ENCODE data around the gene MMAB. TPM values are rescaled to one million over a fixed set of nuclear protein-coding genes. Genes with fewer than 3 reads are reported as not detected.

The MMAB gene
- total RNA-seq, 2 experiments from 2014 or later = 35.4 to 40.9 TPM

DNA sequence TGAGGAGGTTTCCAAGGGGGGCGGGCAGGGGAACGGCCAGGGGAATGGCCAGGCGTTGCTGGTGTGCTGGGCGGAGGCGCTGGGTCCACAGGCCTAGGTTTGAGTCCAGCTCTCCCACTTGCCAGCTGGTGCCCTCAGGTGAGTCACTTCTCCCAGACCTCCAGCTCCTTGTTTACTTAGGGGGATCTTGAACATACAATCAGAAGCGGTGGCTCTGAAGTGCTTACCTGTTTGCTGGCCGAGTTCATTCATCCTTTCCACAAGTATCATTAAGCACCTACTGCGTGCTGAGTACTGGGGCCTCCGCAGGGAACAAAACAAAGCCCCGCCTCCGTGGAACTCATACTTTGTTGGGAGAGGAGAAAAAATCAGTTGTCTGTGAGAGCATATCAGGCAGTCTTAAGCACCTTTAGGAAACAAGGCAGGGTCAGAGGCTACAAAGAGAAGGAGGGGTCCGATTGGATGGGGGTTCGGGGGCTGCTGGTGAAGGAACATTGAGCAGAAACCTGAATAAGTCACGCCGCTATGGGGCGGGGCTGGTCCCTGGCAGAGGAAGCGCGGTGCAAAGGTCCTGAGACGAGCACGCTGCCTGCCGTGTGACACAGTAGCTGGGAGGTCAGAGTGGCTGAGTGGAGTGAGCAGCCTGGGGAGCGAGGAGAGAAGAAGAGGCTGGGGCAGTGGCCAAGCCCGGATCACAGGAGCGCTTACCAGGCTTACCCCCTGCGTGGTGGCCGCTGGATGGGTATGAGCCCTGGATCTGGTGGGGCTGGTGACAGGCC lies 15.3 kb upstream of the MMAB start:
- Mint-ChIP-seq H3K4me1 (no peaks in the 10 kb centered on the region), H3K9me3 (ENCODE audit: low read depth) (no peaks in the 10 kb centered on the region), H3K27me3 (no peaks in the 10 kb centered on the region), H3K36me3 (peaks cover 6% of the 10 kb centered on the region), H3K27ac (no peak overlapping the region), H3K4me3 (no peak overlapping the region)
- ATAC-seq (no peak), DNase-seq (no peak)
- CTCF ChIA-PET = interaction anchor here (1.0 kb wide), 1 partner anchor 24 kb away, joined by 4 read pairs; no protein-coding TSS in a partner anchor

DNA sequence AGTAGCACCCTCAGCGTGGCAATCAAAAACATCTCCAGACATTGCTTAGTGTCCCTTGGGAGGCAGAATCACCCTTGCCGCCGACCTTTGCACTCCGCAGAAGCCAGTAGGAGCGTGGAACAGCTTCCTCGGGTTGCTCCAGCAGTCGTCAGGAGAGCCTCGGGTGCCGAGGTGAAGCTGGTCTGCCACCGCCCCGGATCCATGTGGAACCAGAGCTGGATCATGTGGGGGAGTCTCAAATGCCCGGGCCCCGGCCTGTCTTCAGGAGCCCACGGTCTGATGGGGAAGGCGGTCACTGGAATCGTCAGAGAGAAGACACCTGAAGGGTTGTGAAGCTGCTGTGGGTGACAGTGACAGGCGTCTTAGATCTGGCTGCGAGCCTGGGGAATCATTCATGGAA lies 14.6 kb upstream of the MMAB start:
- H3K4me3 Mint-ChIP-seq = no peak overlapping the region
- no peak overlapping the region for H3K27ac Mint-ChIP-seq
- H3K27me3 Mint-ChIP-seq = no peaks in the 10 kb centered on the region
- DNase-seq (no peak), ATAC-seq (no peak)
- H3K4me1 Mint-ChIP-seq = no peaks in the 10 kb centered on the region
- peaks cover 7% of the 10 kb centered on the region for H3K36me3 Mint-ChIP-seq
- H3K9me3 Mint-ChIP-seq (ENCODE audit: low read depth) = no peaks in the 10 kb centered on the region
- CTCF ChIA-PET = interaction anchor here (1.0 kb wide), 1 partner anchor 24 kb away, joined by 4 read pairs; no protein-coding TSS in a partner anchor

DNA sequence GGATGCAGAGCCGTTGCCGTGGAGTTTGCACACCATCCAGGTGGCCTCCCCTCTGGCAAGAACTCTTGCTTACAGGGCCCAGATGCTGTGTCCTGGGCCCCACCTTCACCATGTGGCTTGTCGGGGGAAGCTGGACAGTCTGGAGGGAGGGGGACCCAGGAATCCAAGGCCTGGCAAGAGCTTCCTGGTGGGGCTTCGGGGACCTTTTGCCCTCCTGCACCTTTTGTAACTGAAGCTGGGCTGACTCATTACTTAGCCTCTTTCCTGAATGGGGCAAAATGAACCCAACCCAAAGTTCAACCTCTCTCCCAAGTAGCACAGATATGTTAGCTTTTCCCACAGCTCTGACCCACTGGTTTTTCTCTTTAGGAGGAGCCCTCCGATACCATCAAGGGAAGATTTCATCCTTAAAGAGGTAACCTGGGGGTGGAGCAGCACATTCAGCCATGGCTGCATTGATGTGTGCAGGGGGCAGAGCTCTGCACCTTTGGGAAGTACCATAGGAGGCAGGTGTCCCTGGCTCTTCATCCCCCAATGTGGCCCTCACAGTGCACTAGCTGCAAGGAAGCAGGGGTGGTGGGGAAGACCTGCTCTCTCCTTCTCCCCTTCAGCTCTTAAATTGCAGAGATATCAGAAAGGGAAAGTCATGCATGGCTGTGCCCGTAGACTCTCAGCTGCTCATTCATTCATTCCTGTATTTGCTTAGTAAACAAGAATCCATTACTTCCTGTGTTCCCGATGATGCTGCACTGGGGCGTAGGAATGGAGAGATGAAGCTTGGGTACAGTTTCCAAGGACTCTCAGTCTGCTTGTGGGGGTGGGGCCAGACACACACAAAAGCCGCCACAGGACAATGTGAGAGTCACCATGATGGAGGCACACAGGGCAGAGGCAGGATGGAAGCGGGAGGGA lies 13.3 kb upstream of the MMAB start:
- Mint-ChIP-seq H3K9me3 (ENCODE audit: low read depth) (no peaks in the 10 kb centered on the region), H3K4me3 (no peak overlapping the region)
- no peak for ATAC-seq

DNA sequence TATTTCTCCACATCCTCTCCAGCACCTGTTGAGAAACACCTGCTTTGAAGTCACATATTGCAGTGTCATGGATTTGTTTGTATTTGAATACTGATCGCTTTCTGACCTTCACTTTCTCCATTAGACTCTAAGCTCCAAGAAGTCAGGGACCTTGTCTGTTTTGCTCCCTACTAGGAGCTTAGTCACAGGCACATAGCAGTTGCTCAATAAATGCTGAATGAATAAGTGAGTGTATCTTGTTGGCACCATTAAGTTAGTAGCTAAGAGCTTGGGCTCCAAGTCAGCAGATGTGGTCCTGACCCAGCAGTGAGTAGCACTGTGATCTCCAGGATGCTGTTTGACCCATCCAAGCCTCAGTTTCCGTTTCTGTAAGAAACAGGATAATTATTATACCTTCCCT lies 10.4 kb upstream of the MMAB start:
- Mint-ChIP-seq H3K36me3 (peaks cover 17% of the 10 kb centered on the region), H3K27me3 (no peaks in the 10 kb centered on the region), H3K9me3 (ENCODE audit: low read depth) (no peaks in the 10 kb centered on the region), H3K27ac (no peak overlapping the region), H3K4me1 (no peaks in the 10 kb centered on the region), H3K4me3 (no peak overlapping the region)
- DNase-seq = no peak
- CTCF ChIA-PET = interaction anchor here (3.6 kb wide), 1 partner anchor 15 kb away, joined by 16 read pairs; no protein-coding TSS in a partner anchor
- ATAC-seq = no peak

More for the DNA sequence above, 13.3 kb upstream of the MMAB start:
- no peaks in the 10 kb centered on the region for H3K4me1 Mint-ChIP-seq
- H3K36me3 Mint-ChIP-seq = peaks cover 12% of the 10 kb centered on the region
- H3K27ac Mint-ChIP-seq = no peak overlapping the region
- CTCF ChIA-PET = interaction anchor here (0.7 to 3.6 kb wide), 2 partner anchors 12 to 258 kb away, joined by 3 to 16 read pairs; no protein-coding TSS in a partner anchor
- DNase-seq = no peak
- H3K27me3 Mint-ChIP-seq = no peaks in the 10 kb centered on the region

DNA sequence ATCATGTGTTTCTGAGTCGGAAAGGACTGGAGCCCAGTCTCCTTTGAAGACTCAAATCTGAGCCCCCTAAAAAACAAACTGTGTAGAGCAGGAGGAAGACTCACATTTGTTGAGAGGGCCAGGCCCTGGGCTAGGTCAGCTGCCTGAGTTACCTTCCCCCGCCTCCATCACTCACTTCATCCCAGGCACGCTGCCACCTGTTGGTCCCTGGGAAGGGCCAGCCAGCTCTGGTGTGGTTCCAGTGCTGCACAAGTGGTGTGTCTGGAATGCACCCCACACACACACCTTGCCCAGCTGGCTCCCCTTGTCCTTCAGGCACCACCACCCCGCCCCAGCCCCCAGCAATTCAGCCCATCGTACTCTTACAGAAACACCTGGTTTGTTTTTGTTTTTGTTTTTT lies 9.3 kb upstream of the MMAB start:
- Mint-ChIP-seq H3K4me1 (no peaks in the 10 kb centered on the region), H3K4me3 (no peak overlapping the region)
- CTCF ChIA-PET = no interaction called here

DNA sequence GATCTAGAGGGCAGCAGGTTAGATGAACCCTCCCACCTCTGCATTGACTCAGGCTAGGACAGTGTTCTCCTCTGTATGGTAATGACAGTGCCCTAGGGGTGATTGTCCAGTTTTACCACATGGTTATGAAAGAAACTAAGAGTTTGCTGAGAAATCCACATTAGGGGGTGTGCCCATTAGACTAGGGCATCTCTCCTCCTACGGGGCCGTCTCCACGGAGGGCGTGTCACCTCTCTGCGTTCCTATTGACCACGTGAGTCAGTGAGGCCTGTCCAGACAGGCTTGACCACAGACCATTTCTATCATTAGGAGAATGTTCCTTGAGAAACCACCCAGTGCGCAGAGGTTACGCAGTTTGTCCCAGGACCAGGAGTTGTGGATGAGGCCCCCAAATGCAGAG lies 8.6 kb upstream of the MMAB start:
- no peak for ATAC-seq
- no peaks in the 10 kb centered on the region for H3K27me3 Mint-ChIP-seq
- no peaks in the 10 kb centered on the region for H3K9me3 Mint-ChIP-seq (ENCODE audit: low read depth)
- peaks cover 22% of the 10 kb centered on the region for H3K36me3 Mint-ChIP-seq
- DNase-seq = no peak
- H3K4me3 Mint-ChIP-seq = no peak overlapping the region
- CTCF ChIA-PET = no interaction called here
- no peaks in the 10 kb centered on the region for H3K4me1 Mint-ChIP-seq
- H3K27ac Mint-ChIP-seq = no peak overlapping the region

More for the DNA sequence above, 9.3 kb upstream of the MMAB start:
- Mint-ChIP-seq H3K27ac (no peak overlapping the region), H3K36me3 (peaks cover 18% of the 10 kb centered on the region), H3K27me3 (no peaks in the 10 kb centered on the region), H3K9me3 (ENCODE audit: low read depth) (no peaks in the 10 kb centered on the region)
- no peak for ATAC-seq
- no peak for DNase-seq

DNA sequence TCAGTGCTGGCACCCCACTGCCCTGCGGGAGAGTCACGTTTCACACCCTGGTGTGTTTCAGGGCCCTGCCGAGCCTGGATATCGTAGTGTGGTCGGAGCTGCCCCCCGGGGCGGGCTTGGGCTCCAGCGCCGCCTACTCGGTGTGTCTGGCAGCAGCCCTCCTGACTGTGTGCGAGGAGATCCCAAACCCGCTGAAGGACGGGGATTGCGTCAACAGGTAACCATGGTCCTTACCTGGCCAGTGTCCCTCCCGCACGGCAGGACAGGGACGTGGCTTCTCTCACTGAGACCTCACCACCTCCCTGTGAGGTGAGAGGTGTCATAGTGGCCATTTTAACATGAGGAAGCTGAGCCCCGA lies 8.0 kb upstream of the MMAB start:
- no peak overlapping the region for H3K27ac Mint-ChIP-seq
- no peaks in the 10 kb centered on the region for H3K27me3 Mint-ChIP-seq
- peaks cover 23% of the 10 kb centered on the region for H3K36me3 Mint-ChIP-seq
- H3K4me1 Mint-ChIP-seq = no peaks in the 10 kb centered on the region
- DNase-seq = no peak
- CTCF ChIA-PET = no interaction called here
- no peak overlapping the region for H3K4me3 Mint-ChIP-seq
- no peak for ATAC-seq
- no peaks in the 10 kb centered on the region for H3K9me3 Mint-ChIP-seq (ENCODE audit: low read depth)

DNA sequence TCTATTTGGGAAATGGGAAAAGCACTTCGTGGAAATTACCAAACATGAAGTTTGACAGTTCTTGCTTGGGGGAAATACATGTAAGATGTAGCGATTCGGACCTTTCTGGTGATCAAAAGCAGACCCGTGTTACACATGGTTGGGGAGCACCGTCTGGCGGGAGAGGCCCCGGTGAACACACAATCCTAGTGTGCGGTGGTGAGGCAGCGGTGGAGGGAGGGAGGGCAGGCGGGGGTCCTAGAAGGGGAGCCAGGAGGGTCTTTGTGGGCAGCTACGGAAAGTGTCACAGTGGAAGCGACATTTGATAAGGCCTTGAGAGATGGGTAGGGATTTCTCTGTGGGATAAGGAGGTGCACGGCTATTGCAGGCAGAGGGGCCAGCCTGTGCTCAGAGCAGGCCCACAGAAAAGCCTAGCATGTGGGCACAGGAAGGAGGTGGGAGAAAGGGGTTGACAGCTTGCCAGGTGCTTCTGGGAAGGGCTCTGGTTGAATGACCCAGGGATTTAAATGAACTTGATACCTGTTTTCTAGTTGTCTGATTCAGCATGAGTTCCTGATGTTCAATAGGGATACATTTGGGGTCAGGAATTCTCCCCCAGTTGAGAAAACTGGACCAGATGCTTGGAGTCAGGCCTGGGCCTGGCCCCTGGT lies 7.5 kb upstream of the MMAB start:
- DNase-seq (no peak), ATAC-seq (no peak)
- Mint-ChIP-seq H3K4me3 (no peak overlapping the region), H3K36me3 (peaks cover 25% of the 10 kb centered on the region), H3K4me1 (no peaks in the 10 kb centered on the region), H3K27me3 (no peaks in the 10 kb centered on the region), H3K27ac (no peak overlapping the region), H3K9me3 (ENCODE audit: low read depth) (no peaks in the 10 kb centered on the region)
- CTCF ChIA-PET = no interaction called here

DNA sequence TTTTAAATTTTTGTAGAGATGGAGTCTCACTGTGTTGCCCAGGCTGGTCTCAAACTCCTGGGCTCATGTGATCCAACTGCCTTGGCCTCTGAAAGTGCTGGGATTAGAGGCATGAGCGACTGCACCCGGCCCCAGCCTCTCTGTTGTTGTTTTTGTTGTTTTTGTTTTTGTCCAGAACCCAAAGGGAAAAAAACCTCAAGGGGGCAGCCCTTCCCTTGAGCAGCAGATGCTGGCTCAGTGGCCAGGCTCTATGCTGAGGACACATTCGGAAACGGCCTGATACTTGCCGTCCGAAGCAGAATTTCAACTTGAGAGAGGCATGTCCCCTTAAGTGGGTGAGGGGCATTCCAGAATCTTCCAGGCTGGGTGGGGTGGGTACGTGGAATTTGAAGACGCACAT lies 7.0 kb upstream of the MMAB start:
- DNase-seq (no peak), ATAC-seq (no peak)
- no peaks in the 10 kb centered on the region for H3K27me3 Mint-ChIP-seq
- no peaks in the 10 kb centered on the region for H3K9me3 Mint-ChIP-seq (ENCODE audit: low read depth)
- CTCF ChIA-PET = interaction anchor here (0.5 kb wide), 1 partner anchor 753 kb away, joined by 3 read pairs; no protein-coding TSS in a partner anchor
- peaks cover 27% of the 10 kb centered on the region for H3K36me3 Mint-ChIP-seq
- H3K4me1 Mint-ChIP-seq = peaks cover 1% of the 10 kb centered on the region
- H3K27ac Mint-ChIP-seq = no peak overlapping the region
- H3K4me3 Mint-ChIP-seq = no peak overlapping the region

DNA sequence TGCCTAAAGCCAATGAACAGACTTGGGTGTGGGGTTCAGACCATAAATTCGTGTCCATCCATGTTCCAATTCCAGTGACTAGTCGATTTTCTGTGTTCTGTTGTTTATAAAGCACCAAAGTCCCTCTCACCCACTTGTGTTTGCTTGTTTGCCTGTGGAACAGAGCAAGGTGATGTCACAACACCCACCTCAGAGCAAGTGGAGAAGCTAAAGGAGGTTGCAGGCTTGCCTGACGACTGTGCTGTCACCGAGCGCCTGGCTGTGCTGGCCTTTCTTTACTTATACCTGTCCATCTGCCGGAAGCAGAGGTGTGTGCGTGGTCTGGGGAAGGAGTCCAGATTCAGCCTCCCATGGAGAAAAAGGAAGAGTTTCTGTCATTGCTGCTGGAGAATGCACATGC lies 6.3 kb upstream of the MMAB start:
- Mint-ChIP-seq H3K36me3 (peaks cover 27% of the 10 kb centered on the region), H3K4me1 (peaks cover 8% of the 10 kb centered on the region), H3K27me3 (no peaks in the 10 kb centered on the region), H3K9me3 (ENCODE audit: low read depth) (no peaks in the 10 kb centered on the region), H3K4me3 (no peak overlapping the region), H3K27ac (no peak overlapping the region)
- no peak for ATAC-seq
- DNase-seq = no peak
- CTCF ChIA-PET = interaction anchor here (0.5 kb wide), 1 partner anchor 753 kb away, joined by 3 read pairs; no protein-coding TSS in a partner anchor

DNA sequence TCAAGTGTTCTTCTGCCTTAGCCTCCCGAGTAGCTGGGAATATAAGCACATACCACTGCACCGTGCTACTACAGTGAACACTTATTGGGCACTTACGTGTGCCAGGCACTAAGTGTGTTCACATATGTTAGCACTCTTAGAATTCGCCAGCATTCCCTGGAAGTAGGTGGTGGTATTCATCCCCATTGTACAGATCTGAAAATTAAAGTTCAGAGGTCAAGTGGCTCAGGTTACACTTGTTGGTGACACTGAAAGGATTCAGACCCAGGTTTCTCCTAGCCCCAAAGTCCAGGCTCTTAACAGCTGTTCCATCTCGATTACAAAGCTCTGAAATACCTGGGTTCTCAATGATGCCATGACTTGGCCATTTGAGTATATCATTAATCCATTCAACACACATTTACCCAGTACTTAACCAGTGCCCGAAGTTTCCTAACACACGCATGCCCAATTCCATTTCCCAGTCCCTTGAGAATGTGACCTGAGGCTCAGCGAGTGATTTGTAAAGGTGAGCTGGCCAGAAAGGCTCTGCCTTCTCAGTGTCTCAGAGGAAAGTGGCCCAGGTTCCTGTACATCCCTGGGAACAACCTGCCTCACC lies 5.1 kb upstream of the MMAB start:
- no peaks in the 10 kb centered on the region for H3K9me3 Mint-ChIP-seq (ENCODE audit: low read depth)
- CTCF ChIA-PET = interaction anchor here (0.6 to 0.8 kb wide), 2 partner anchors 19 to 217 kb away, joined by 3 to 4 read pairs; no protein-coding TSS in a partner anchor
- H3K4me1 Mint-ChIP-seq = peaks cover 14% of the 10 kb centered on the region

DNA sequence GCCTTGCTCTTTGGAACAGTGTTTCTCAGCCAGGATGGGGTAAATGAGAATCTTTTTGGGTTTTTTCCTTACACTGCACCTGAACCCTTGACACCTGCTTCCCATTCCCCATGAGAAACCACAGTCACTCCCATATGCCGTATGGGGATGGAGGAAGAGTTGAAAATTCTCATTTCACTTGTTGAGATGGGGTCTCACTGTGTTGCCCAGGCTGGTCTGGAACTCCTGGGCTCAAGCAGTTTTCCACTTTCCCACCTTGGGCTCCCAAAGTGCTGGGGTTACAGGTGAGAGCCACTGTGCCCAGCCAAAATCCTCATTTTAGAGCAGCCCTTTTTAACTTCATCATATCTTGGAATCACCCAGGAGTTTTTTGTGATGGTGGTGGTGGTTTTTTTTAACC lies 4.0 kb upstream of the MMAB start:
- Mint-ChIP-seq H3K9me3 (ENCODE audit: low read depth) (no peaks in the 10 kb centered on the region), H3K27ac (no peak overlapping the region), H3K27me3 (no peaks in the 10 kb centered on the region), H3K4me3 (no peak overlapping the region), H3K36me3 (peaks cover 26% of the 10 kb centered on the region), H3K4me1 (peaks cover 23% of the 10 kb centered on the region)
- no peak for DNase-seq
- CTCF ChIA-PET = no interaction called here
- ATAC-seq = no peak

More for the DNA sequence above, 5.1 kb upstream of the MMAB start:
- DNase-seq (no peak), ATAC-seq (no peak)
- peaks cover 23% of the 10 kb centered on the region for H3K36me3 Mint-ChIP-seq
- H3K27me3 Mint-ChIP-seq = no peaks in the 10 kb centered on the region
- no peak overlapping the region for H3K27ac Mint-ChIP-seq
- no peak overlapping the region for H3K4me3 Mint-ChIP-seq

DNA sequence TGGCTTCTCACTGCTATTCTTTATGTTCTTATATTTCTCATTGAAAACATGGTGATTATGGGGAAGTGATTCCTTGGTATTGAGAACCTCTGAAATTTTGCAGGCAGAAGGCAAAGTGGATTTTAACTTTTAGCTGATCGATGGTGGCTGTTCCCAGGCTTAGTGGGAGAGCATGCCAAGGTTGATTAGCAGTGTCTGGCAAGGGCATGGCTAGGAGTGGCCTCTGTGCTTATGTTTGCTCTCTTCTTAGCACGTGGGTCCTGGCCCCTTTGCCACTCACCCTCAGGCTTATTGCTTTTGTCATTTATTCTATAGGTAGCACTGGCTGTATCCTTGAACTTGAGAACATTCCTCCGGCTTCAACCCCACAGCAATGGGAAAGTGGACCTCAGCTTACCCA lies 2.4 kb upstream of the MMAB start:
- no peak overlapping the region for H3K4me3 Mint-ChIP-seq
- peaks cover 28% of the 10 kb centered on the region for H3K4me1 Mint-ChIP-seq
- no peak overlapping the region for H3K27ac Mint-ChIP-seq
- DNase-seq = no peak
- H3K9me3 Mint-ChIP-seq (ENCODE audit: low read depth) = no peaks in the 10 kb centered on the region
- no peaks in the 10 kb centered on the region for H3K27me3 Mint-ChIP-seq
- H3K36me3 Mint-ChIP-seq = peaks cover 22% of the 10 kb centered on the region
- CTCF ChIA-PET = interaction anchor here (0.9 to 3.4 kb wide), 2 partner anchors 22 to 23 kb away, joined by 3 to 19 read pairs; no protein-coding TSS in a partner anchor
- ATAC-seq = no peak

Data from activated CD8-positive, alpha-beta memory T cell treated with anti-CD3 and anti-CD28 coated beads, Interleukin-2, amount 10 ng/mL, durations not matched to agents 7 days and 5 days (primary cell).